ENCODE results near the gene HLA-DQA1. TPM values are rescaled to one million over a fixed set of nuclear protein-coding genes. Genes with fewer than 3 reads are reported as not detected.

HLA-DQA1 gene
- total RNA-seq, 1 experiment from 2014 or later: not detected

DNA sequence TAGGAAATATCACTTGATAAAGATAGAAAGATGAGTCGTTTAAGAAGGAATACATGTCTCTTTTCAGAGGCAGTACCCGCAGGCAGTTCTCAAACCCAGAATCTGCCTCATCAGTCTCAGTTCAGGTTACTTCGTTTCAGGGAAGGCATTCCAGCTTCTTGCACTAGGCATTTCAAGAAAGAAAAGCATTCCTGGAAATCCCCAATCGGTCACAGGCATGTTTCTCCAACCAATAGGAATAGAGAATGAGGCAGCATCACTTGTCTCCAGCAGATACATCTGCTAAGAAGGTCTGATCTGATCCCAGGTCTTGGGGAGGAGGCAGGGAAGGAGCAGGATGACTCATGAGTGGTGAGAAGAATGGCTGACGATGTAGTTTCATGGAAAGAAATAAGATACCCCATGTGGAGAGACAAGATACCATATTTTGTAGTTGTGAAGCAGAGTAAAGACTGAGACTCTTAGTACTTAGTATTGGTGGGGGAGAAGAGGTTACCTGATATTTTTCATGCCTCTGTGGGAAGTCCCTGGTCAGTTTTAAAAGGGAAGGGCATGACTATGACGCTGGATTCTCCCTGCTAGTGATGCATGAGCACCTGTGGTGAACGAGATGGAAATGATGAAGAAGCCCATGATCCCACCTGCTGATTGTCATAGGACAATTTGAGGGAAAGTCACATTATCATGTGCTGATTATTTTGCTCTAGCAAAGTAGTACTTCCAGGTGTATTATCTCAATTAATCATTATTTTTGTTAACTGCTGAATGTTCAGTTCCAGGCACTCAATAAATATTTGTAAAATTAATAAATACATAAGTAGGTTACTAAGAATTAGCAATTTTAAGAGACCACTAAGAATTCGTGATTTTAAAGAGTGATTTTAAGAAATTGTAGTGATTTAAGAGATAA is 27.2 kb upstream of the HLA-DQA1 start:
- Histone ChIP-seq H3K36me3 (ENCODE audit: control insufficient read depth, insufficient read depth, low read length) (no peaks in the 10 kb centered on the region), H3K9me3 (no peaks in the 10 kb centered on the region), H3K4me3 (ENCODE audit: low read depth, low read length) (no peak overlapping the region), H3K27me3 (replicated peaks; ENCODE audit: control insufficient read depth, insufficient read depth, low read length) (no peaks in the 10 kb centered on the region), H3K4me1 (no peaks in the 10 kb centered on the region)
- Mint-ChIP-seq H3K27me3 (ENCODE audit: insufficient read depth, unreplicated experiment) (no peaks in the 10 kb centered on the region), H3K27ac (ENCODE audit: unreplicated experiment) (no peak overlapping the region), H3K4me1 (ENCODE audit: low read depth, unreplicated experiment) (no peaks in the 10 kb centered on the region), H3K4me3 (ENCODE audit: unreplicated experiment) (no peak overlapping the region), H3K36me3 (ENCODE audit: insufficient read depth, unreplicated experiment) (no peaks in the 10 kb centered on the region), H3K9me3 (ENCODE audit: unreplicated experiment) (no peaks in the 10 kb centered on the region)
- POLR2A ChIA-PET: no interaction called here
- no TSS peak for BruUV-seq (replicated peaks)
- intact Hi-C loops (cut with micrococcal nuclease; ENCODE audit: unreplicated experiment): no loop called here
- TF ChIP-seq, protein P1, sequence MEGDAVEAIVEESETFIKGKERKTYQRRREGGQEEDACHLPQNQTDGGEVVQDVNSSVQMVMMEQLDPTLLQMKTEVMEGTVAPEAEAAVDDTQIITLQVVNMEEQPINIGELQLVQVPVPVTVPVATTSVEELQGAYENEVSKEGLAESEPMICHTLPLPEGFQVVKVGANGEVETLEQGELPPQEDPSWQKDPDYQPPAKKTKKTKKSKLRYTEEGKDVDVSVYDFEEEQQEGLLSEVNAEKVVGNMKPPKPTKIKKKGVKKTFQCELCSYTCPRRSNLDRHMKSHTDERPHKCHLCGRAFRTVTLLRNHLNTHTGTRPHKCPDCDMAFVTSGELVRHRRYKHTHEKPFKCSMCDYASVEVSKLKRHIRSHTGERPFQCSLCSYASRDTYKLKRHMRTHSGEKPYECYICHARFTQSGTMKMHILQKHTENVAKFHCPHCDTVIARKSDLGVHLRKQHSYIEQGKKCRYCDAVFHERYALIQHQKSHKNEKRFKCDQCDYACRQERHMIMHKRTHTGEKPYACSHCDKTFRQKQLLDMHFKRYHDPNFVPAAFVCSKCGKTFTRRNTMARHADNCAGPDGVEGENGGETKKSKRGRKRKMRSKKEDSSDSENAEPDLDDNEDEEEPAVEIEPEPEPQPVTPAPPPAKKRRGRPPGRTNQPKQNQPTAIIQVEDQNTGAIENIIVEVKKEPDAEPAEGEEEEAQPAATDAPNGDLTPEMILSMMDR (IDR thresholded peaks at IDR 0.05; ENCODE audit: insufficient read depth in 1 of 2, low read depth in 1 of 2, low read length in 1 of 2, severe bottlenecking in 1 of 2, unreplicated experiment in 1 of 2): no peak
- DNase-seq: peak in 1 of 2 experiments; percentile 37
- CTCF ChIA-PET: no interaction called here

DNA sequence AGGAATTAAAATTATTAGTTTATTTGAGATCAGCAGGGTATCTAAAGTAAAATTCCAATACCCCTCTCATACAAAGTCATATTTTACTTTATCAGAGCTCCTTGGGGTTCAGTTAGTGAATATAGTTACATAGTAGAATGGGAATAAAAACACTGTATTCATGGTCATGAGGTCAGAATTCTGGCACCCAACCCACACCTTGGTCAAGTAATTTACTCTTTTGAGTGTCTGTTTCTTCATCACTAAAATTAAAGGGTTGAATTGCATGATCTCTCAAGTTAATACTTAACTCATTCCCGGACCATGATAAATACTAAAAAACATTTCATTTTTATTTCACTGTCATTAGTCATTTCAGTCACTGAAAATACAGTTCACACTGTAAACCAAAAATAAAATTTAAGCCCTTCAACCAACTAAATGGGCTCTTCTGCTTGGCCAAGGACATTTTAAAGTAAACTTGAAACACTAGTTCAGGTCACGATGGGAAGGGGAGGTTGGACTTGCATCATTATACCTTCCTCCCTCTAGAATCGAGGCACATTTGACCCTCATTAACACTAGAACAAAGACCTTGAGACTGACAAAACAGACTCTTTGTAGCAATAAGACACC is 26.4 kb upstream of the HLA-DQA1 start:
- no peaks in the 10 kb centered on the region for H3K36me3 ChIP-seq (ENCODE audit: control insufficient read depth, insufficient read depth, low read length)
- Mint-ChIP-seq H3K36me3 (ENCODE audit: insufficient read depth, unreplicated experiment) (no peaks in the 10 kb centered on the region), H3K4me1 (ENCODE audit: low read depth, unreplicated experiment) (peaks cover under 1% of the 10 kb centered on the region), H3K9me3 (ENCODE audit: unreplicated experiment) (no peaks in the 10 kb centered on the region), H3K27ac (ENCODE audit: unreplicated experiment) (no peak overlapping the region), H3K27me3 (ENCODE audit: insufficient read depth, unreplicated experiment) (no peaks in the 10 kb centered on the region), H3K4me3 (ENCODE audit: unreplicated experiment) (no peak overlapping the region)
- TF ChIP-seq, protein P1 (IDR thresholded peaks at IDR 0.05; ENCODE audit: insufficient read depth in 1 of 2, low read depth in 1 of 2, low read length in 1 of 2, severe bottlenecking in 1 of 2, unreplicated experiment in 1 of 2): no peak
- BruUV-seq (replicated peaks): no TSS peak
- ChIA-PET CTCF (no interaction called here), POLR2A (no interaction called here)
- intact Hi-C loops (cut with micrococcal nuclease; ENCODE audit: unreplicated experiment): no loop called here
- H3K9me3 ChIP-seq: no peaks in the 10 kb centered on the region
- no peaks in the 10 kb centered on the region for H3K27me3 ChIP-seq (replicated peaks; ENCODE audit: control insufficient read depth, insufficient read depth, low read length)
- no peak for DNase-seq
- H3K4me1 ChIP-seq: no peaks in the 10 kb centered on the region
- H3K4me3 ChIP-seq (ENCODE audit: low read depth, low read length): no peak overlapping the region

GRCh38 chr6:32613475-32613874 is 23.7 kb upstream of the HLA-DQA1 start:
- Histone ChIP-seq H3K4me3 (ENCODE audit: low read depth, low read length) (no peak overlapping the region), H3K36me3 (ENCODE audit: control insufficient read depth, insufficient read depth, low read length) (no peaks in the 10 kb centered on the region), H3K27me3 (replicated peaks; ENCODE audit: control insufficient read depth, insufficient read depth, low read length) (no peaks in the 10 kb centered on the region), H3K4me1 (no peaks in the 10 kb centered on the region), H3K9me3 (no peaks in the 10 kb centered on the region)
- H3K27me3 Mint-ChIP-seq (ENCODE audit: insufficient read depth, unreplicated experiment): no peaks in the 10 kb centered on the region
- no peaks in the 10 kb centered on the region for H3K36me3 Mint-ChIP-seq (ENCODE audit: insufficient read depth, unreplicated experiment)
- ChIA-PET POLR2A (no interaction called here), CTCF (no interaction called here)
- H3K9me3 Mint-ChIP-seq (ENCODE audit: unreplicated experiment): peaks cover 7% of the 10 kb centered on the region
- no peak overlapping the region for H3K4me3 Mint-ChIP-seq (ENCODE audit: unreplicated experiment)
- peaks cover 14% of the 10 kb centered on the region for H3K4me1 Mint-ChIP-seq (ENCODE audit: low read depth, unreplicated experiment)
- TF ChIP-seq, protein P1 (IDR thresholded peaks at IDR 0.05; ENCODE audit: insufficient read depth in 1 of 2, low read depth in 1 of 2, low read length in 1 of 2, severe bottlenecking in 1 of 2, unreplicated experiment in 1 of 2): no peak
- intact Hi-C loops (cut with micrococcal nuclease; ENCODE audit: unreplicated experiment): no loop called here
- BruUV-seq (replicated peaks): no TSS peak
- DNase-seq: no peak
- H3K27ac Mint-ChIP-seq (ENCODE audit: unreplicated experiment): no peak overlapping the region

Data from Caco-2 (cell line).